ENCODE results near the gene EVI5L. TPM values are rescaled to one million over a fixed set of nuclear protein-coding genes. Genes with fewer than 3 reads are reported as not detected.
A peak's percentile ranks its signal among the peaks of the same experiment; 100 is the strongest.

Gene EVI5L
- total and polyA plus RNA-seq, 2 of the 4 experiments (the other 2 are of a cell fraction): 12.7 to 14.6 TPM

GRCh38 chr19:7852851-7853769, 23.1 kb downstream of the EVI5L start (continued):
- TF ChIP-seq RAD21 (IDR thresholded peaks at IDR 0.05; ENCODE audit: low read length) (peak; percentile 78), MAFK (IDR thresholded peaks at IDR 0.05; ENCODE audit: low read depth, low read length) (no peak)

DNA sequence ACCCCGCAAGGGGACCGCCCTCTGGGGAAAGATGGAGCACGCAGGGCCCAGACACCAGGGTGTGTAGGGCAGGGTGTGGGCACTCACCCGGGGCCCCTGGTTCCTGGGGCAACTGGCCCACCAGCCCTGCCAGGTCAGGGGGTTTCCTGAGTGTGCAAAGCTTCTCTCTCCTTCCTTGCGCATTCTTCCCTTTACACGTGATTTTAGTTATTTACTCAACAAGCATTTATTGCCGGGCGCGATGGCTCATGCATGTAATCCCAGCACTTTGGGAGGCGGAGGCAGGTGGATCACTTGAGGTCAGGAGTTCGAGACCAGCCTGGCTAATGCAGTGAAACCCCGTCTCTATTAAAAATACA, 23.7 kb downstream of the EVI5L start:
- Histone ChIP-seq H2BK120ac (ENCODE audit: low read depth, low read length) (no peak overlapping the region), H2BK20ac (ENCODE audit: low read depth, low read length) (no peak overlapping the region), H3K27ac (ENCODE audit: insufficient read depth, low read length) (no peak overlapping the region), H3K4me1 (ENCODE audit: control insufficient read depth, insufficient read depth, low read length) (peaks cover 6% of the 10 kb centered on the region), H3K4ac (ENCODE audit: low read depth, low read length) (no peak overlapping the region), H2BK5ac (ENCODE audit: low read depth, low read length, poor library complexity, severe bottlenecking) (no peak overlapping the region), H2AFZ (replicated peaks; ENCODE audit: low read length, poor library complexity) (peak overlapping the region; percentile 77), H3K23ac (ENCODE audit: low read depth, low read length) (no peak overlapping the region), H3K4me3 (ENCODE audit: insufficient read depth, low read depth, low read length) (no peak overlapping the region), H4K8ac (ENCODE audit: low read depth in 2 of 2, low read length in 2 of 2) (no peak overlapping the region), H3K9me1 (ENCODE audit: insufficient read depth, low read length) (no peaks in the 10 kb centered on the region), H3K56ac (ENCODE audit: extremely low read depth, insufficient read depth, low read length) (no peak overlapping the region), H3K27me3 (ENCODE audit: control insufficient read depth, insufficient read depth, low read length) (no peaks in the 10 kb centered on the region), H4K20me1 (ENCODE audit: insufficient read depth, low read length) (peaks cover 8% of the 10 kb centered on the region), H3K9ac (ENCODE audit: low read depth, low read length) (no peak overlapping the region), H4K91ac (ENCODE audit: insufficient read depth, low read depth, low read length) (no peak overlapping the region), H2AK9ac (replicated peaks; ENCODE audit: low read depth, low read length, poor library complexity) (peak overlapping the region; percentile 67), H2AK5ac (ENCODE audit: low read depth, low read length) (no peak overlapping the region), H3K9me3 (ENCODE audit: control insufficient read depth, insufficient read depth, low read length) (no peaks in the 10 kb centered on the region), H3K79me1 (ENCODE audit: low read depth in 1 of 2, low read length in 2 of 2) (no peaks in the 10 kb centered on the region), H3K14ac (replicated peaks; ENCODE audit: low read depth, low read length) (no peak overlapping the region), H3K36me3 (ENCODE audit: control insufficient read depth, insufficient read depth, low read length) (peaks cover 2% of the 10 kb centered on the region; the same call in 1 of the 2 replicates), H2BK15ac (ENCODE audit: low read depth, low read length) (no peak overlapping the region), H3K4me2 (ENCODE audit: low read depth, low read length) (no peak overlapping the region), H4K5ac (ENCODE audit: low read depth, low read length) (no peak overlapping the region), H3K18ac (ENCODE audit: low read depth, low read length) (no peak overlapping the region)
- intact Hi-C loops (cut with micrococcal nuclease) (loop anchor here (1.0 kb wide), 1 partner anchor 400 kb away; no protein-coding TSS in a partner anchor), dilution Hi-C loops (cut with HindIII; ENCODE audit: low sequenced_read_pairs, unreplicated experiment) (no loop called here), in situ Hi-C loops (cut with MboI; ENCODE audit: low sequenced_read_pairs) (no loop called here)
- ChIA-PET CTCF (no interaction called here), POLR2A (ENCODE audit: unreplicated experiment) (no interaction called here)
- TF ChIP-seq, protein P1, sequence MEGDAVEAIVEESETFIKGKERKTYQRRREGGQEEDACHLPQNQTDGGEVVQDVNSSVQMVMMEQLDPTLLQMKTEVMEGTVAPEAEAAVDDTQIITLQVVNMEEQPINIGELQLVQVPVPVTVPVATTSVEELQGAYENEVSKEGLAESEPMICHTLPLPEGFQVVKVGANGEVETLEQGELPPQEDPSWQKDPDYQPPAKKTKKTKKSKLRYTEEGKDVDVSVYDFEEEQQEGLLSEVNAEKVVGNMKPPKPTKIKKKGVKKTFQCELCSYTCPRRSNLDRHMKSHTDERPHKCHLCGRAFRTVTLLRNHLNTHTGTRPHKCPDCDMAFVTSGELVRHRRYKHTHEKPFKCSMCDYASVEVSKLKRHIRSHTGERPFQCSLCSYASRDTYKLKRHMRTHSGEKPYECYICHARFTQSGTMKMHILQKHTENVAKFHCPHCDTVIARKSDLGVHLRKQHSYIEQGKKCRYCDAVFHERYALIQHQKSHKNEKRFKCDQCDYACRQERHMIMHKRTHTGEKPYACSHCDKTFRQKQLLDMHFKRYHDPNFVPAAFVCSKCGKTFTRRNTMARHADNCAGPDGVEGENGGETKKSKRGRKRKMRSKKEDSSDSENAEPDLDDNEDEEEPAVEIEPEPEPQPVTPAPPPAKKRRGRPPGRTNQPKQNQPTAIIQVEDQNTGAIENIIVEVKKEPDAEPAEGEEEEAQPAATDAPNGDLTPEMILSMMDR (conservative IDR thresholded peaks at IDR 0.05; ENCODE audit: low read depth, low read length): no peak
- no peak for TF ChIP-seq FOS (IDR thresholded peaks at IDR 0.05; ENCODE audit: low read depth, low read length)
- TF ChIP-seq MXI1 (IDR thresholded peaks at IDR 0.05; ENCODE audit: borderline replicate concordance, low read depth, low read length): no peak
- no peak for TF ChIP-seq RAD21 (IDR thresholded peaks at IDR 0.05; ENCODE audit: low read length)
- no peak for TF ChIP-seq MAZ (IDR thresholded peaks at IDR 0.05; ENCODE audit: borderline replicate concordance, low read depth, low read length)
- DNase-seq: no peak
- no TSS peak for BruUV-seq (replicated peaks)
- WGBS, 2 experiments (ENCODE audit: extremely low coverage in 2 of 2, insufficient read length in 1 of 2): 69% methylated on average over 3 of the region's 12 CpGs; no CpG with 5 or more reads in 1 of the 2 experiments
- ATAC-seq (ENCODE audit: low read depth): no peak
